HG02763 (cell line): Measurements from ENCODE around the gene STAT6.

Source experiments
- ATAC-seq: cut with Tn5 transposase; IDR thresholded peaks from one replicate; pipeline ENCODE4 v1.9.1; 2021; ENCODE audit warnings: mild to moderate bottlenecking, moderate library complexity; ENCODE audit not compliant: unreplicated experiment

STAT6 gene

GRCh38 chr12:57103856-57104255 lies 7.3 kb downstream of the STAT6 start:
- no peak for ATAC-seq

GRCh38 chr12:57101892-57102695 lies 9.1 kb downstream of the STAT6 start:
- ATAC-seq: no peak

- no peak for ATAC-seq
Observed at GRCh38 chr12:57099766-57100165, 11.4 kb downstream of the STAT6 start.

GRCh38 chr12:57099047-57099714 lies 12.0 kb downstream of the STAT6 start:
- ATAC-seq: no peak

- no peak for ATAC-seq
Observed at GRCh38 chr12:57098546-57098945, 12.6 kb downstream of the STAT6 start.

- ATAC-seq: no peak
Observed at GRCh38 chr12:57097554-57097835, 13.7 kb downstream of the STAT6 start.

GRCh38 chr12:57096748-57097553 lies 14.2 kb downstream of the STAT6 start:
- no peak for ATAC-seq

GRCh38 chr12:57096099-57096572 lies 15.0 kb downstream of the STAT6 start:
- no peak for ATAC-seq

- ATAC-seq: no peak
Observed at GRCh38 chr12:57095440-57095839, 15.7 kb downstream of the STAT6 start.

GRCh38 chr12:57094208-57095160 lies 16.7 kb downstream of the STAT6 start:
- no peak for ATAC-seq

- ATAC-seq: no peak
Observed at GRCh38 chr12:57093415-57094207, 17.6 kb downstream of the STAT6 start.

GRCh38 chr12:57092876-57093414 lies 18.2 kb downstream of the STAT6 start:
- no peak for ATAC-seq

GRCh38 chr12:57092529-57092862 lies 18.7 kb downstream of the STAT6 start:
- ATAC-seq: no peak

GRCh38 chr12:57091638-57092528 lies 19.3 kb downstream of the STAT6 start:
- no peak for ATAC-seq

GRCh38 chr12:57090924-57091637 lies 20.1 kb downstream of the STAT6 start:
- no peak for ATAC-seq

- no peak for ATAC-seq
Observed at GRCh38 chr12:57090490-57090889, 20.7 kb downstream of the STAT6 start.

- ATAC-seq: no peak
Observed at GRCh38 chr12:57089271-57090245, 21.6 kb downstream of the STAT6 start.
